ENCODE results near the gene DNAH5.

DNA sequence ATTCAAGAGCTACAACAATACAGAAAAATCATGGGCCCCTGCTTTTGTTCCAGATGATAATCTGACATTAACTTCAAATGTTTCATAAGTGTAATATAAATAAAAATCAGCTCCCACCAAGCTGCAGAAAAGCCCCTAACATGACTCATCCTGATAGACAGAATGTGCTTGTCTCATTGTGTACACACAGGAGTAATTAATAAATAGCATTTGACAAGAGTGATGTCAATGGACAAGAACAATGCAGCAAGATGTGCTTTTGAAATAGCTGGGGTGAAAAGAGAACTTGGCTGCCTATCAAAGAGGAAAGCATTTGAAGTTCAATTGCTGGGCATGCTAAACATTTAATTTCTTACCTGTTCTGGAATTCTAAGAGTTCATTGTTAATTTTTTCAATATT lies 79.2 kb downstream of the DNAH5 start:
- TF ChIP-seq, protein P1, sequence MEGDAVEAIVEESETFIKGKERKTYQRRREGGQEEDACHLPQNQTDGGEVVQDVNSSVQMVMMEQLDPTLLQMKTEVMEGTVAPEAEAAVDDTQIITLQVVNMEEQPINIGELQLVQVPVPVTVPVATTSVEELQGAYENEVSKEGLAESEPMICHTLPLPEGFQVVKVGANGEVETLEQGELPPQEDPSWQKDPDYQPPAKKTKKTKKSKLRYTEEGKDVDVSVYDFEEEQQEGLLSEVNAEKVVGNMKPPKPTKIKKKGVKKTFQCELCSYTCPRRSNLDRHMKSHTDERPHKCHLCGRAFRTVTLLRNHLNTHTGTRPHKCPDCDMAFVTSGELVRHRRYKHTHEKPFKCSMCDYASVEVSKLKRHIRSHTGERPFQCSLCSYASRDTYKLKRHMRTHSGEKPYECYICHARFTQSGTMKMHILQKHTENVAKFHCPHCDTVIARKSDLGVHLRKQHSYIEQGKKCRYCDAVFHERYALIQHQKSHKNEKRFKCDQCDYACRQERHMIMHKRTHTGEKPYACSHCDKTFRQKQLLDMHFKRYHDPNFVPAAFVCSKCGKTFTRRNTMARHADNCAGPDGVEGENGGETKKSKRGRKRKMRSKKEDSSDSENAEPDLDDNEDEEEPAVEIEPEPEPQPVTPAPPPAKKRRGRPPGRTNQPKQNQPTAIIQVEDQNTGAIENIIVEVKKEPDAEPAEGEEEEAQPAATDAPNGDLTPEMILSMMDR (IDR thresholded peaks at IDR 0.05 in 8 of 11, conservative IDR thresholded peaks at IDR 0.05 in 3 of 11) = no peak
- no peak for TF ChIP-seq POLR2A (IDR thresholded peaks at IDR 0.05)
- no peak for TF ChIP-seq POLR2AphosphoS5 (IDR thresholded peaks at IDR 0.05)
